Astrocyte of the cerebellum (primary cell): Measurements from ENCODE around the gene ACAT1.
"Not testable (repeated sequence)": the region's sequence is repeated elsewhere in the genome, so short reads cannot be mapped to it uniquely, and the experiment has no call there.

ENCODE experiments used
- DNase-seq: peaks from one replicate; pipeline ENCODE4 v3.0.0-alpha.2; 2011; ENCODE audit warnings: low read depth
- H3K4me3 ChIP-seq: 2 replicates; pipeline ENCODE4 v1.5.1; 2011; ENCODE audit warnings: mild to moderate bottlenecking, low read depth, low read length, moderate library complexity
- CTCF ChIP-seq: IDR thresholded peaks from 2 replicates; pipeline ENCODE4 v1.5.1; 2012; ENCODE audit warnings: low read length, low read depth, moderate library complexity, mild to moderate bottlenecking; ENCODE audit errors: missing control alignments
- in situ Hi-C: cut with HindIII; loops from 2 replicates; pipeline ENCODE4 v1.10.0; 2017; ENCODE audit warnings: low sequenced_read_pairs

Gene ACAT1

GRCh38 chr11:108144615-108145014 is 23.2 kb downstream of the ACAT1 start:
- in situ Hi-C loops, result no loop called here
- TF ChIP-seq CTCF, result no peak

GRCh38 chr11:108147150-108147549 is 25.8 kb downstream of the ACAT1 start:
- no peak for DNase-seq
- no peak overlapping the region for H3K4me3 ChIP-seq
- in situ Hi-C loops, result no loop called here
- TF ChIP-seq CTCF, result no peak

More at GRCh38 chr11:108144615-108145014, 23.2 kb downstream of the ACAT1 start:
- no peak overlapping the region for H3K4me3 ChIP-seq
- DNase-seq, result no peak

- no peak for DNase-seq
- no peak overlapping the region for H3K4me3 ChIP-seq
- in situ Hi-C loops, result no loop called here
- TF ChIP-seq CTCF, result no peak
Observed at GRCh38 chr11:108148556-108148955, 27.2 kb downstream of the ACAT1 start.

GRCh38 chr11:108154591-108154990 is 33.2 kb downstream of the ACAT1 start:
- in situ Hi-C loops, result no loop called here
- TF ChIP-seq CTCF, result no peak
- DNase-seq, result no peak
- no peak overlapping the region for H3K4me3 ChIP-seq

GRCh38 chr11:108160970-108161566 is 39.7 kb downstream of the ACAT1 start:
- no peak for DNase-seq
- H3K4me3 ChIP-seq, result no peak overlapping the region
- in situ Hi-C loops, result no loop called here
- TF ChIP-seq CTCF, result no peak

- DNase-seq, in situ Hi-C loops, H3K4me3 ChIP-seq: not testable (repeated sequence)
Observed at GRCh38 chr11:108162878-108163277, 41.5 kb downstream of the ACAT1 start.

- in situ Hi-C loops, result no loop called here
- no peak overlapping the region for H3K4me3 ChIP-seq
- DNase-seq, result no peak
- TF ChIP-seq CTCF, result no peak
Observed at GRCh38 chr11:108167624-108168023, 46.3 kb downstream of the ACAT1 start.
